Uterus (tissue), 2 donors: Measurements from ENCODE around the gene SNAPC2.

Experiments
- POLR2A ChIP-seq, 2 donors: fragments of 450-650 bp; IDR thresholded peaks; one replicate each; pipeline ENCODE4 v1.6.1; 2016; ENCODE audit warnings: antibody characterized with exemption in 2 of 2, mild to moderate bottlenecking in 1 of 2, moderate library complexity in 1 of 2
- TF ChIP-seq, protein P1 (sequence below), 4 experiments: fragments of 200-600 bp in 2 of 4; fragments of 450-650 bp in 2 of 4; sonication (generic) in 2 of 4; IDR thresholded peaks; one replicate each; pipeline ENCODE4 v1.5.1; 2016 to 2019; ENCODE audit warnings: antibody characterized with exemption in 4 of 4, mild to moderate bottlenecking in 2 of 4, moderate library complexity in 1 of 4

DNA sequence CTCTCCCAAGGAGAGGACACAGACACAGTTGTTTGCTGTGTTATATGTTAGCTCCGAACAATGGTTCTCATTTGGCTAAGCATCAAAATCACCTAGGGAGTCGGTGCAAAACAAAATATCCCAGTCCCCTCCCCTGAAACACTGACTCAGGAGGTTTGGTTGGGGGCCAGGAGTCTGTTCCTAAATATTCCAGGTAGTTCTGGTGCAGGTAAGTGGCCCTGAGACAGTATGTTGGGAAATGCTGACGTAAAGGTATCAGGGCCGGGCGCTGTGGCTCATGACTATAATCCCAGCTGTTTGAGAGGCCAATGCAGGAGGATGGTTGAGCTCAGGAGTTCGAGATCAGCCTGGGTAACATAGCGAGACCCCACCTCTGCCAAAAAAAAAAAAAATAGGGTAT lies 18.8 kb upstream of the SNAPC2 start:
- TF ChIP-seq, protein P1, sequence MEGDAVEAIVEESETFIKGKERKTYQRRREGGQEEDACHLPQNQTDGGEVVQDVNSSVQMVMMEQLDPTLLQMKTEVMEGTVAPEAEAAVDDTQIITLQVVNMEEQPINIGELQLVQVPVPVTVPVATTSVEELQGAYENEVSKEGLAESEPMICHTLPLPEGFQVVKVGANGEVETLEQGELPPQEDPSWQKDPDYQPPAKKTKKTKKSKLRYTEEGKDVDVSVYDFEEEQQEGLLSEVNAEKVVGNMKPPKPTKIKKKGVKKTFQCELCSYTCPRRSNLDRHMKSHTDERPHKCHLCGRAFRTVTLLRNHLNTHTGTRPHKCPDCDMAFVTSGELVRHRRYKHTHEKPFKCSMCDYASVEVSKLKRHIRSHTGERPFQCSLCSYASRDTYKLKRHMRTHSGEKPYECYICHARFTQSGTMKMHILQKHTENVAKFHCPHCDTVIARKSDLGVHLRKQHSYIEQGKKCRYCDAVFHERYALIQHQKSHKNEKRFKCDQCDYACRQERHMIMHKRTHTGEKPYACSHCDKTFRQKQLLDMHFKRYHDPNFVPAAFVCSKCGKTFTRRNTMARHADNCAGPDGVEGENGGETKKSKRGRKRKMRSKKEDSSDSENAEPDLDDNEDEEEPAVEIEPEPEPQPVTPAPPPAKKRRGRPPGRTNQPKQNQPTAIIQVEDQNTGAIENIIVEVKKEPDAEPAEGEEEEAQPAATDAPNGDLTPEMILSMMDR (IDR thresholded peaks at IDR 0.05) = no peak
- no peak for TF ChIP-seq POLR2A (IDR thresholded peaks at IDR 0.05)
